ENCODE measurements around the gene CHP2.
"Not testable (repeated sequence)": the region's sequence is repeated elsewhere in the genome, so short reads cannot be mapped to it uniquely, and the experiment has no call there.

CHP2 gene

DNA sequence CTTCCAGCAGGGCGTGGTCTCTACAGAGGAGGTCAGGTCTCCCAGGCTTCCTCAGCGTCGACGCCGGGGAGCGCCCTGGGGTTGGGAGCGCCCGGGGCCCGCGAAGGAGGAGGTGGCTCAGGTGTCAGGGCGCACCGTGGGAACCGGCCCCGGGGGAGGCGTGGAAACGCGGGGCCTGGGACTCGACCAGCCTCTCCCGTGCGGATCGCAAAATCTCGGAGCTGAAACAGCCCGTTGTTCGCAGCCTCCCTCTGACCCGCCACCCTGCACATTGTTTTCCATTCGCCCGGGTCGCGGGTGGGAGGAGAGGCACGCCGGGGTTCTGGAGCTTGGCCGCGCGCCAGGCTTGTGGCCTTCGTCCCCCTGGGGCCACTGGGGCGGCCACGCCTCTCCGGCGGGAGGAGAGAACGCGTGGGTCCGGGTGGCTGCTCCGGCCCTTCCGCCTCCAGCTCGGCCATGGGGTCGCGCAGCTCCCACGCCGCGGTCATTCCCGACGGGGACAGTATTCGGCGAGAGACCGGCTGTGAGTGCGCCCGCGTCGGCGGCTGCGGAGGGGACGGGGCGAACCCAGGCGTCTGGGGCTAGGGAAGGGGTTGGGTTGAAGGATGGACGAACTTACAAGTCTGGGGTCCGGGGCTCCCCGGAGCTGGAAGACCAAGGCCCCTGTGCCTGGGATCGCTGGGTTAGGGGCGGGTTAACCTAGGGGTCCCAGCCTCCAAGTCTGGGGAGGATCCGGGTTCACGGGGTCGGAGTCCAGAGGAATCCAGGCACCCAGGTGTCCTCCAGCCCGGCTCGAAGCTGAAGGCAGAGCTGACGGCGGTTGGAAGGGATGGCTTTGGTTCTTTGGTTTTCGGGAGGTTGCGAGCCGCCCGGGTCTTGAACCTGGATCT, at the start of gene CHP2:
Gene CHP2, plus strand, starts transcription at position 433 of the 890 bp plus-strand sequence. Its CDS starts 24 bp downstream, at position 457.
- DNase-seq (ENCODE audit: low spot score), result no peak

DNA sequence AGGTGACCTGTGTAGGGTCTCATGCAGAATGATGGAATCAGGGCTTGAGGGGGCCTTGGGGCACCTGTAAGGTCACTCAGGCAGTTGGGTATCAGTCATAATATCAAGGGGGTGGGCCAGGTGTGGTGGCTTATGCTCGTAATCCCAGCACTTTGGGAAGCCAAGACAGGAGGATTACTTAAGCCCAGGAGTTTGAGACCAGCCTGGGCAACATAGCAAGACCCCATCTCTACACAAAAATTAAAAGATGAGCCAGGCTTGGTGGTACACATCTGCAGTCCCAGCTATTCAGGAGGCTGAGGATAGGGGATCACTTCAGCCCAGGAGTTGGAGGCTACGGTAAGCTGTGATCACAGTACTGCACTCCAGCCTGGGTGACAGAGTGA, 49.3 kb upstream of the CHP2 start:
- DNase-seq (ENCODE audit: low spot score), result no peak

DNA sequence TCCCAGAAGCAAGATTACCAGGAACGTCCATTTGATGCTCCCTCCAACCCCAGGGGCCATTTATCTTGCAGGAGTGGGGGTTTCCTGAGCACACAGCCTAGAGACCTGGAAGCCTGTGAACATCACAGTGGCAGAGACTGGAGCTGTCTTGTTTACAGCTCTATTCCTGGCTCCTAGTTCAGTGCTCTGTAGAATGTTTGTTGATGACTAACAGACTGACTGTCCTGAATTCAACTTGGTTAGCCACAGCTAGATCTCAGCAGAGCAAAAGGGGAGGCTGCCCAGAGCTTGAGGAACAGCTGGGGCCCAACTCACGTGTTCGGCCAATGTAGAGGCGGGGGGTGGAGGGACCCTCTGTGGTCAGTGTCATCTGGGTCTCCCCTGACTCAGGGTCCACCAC, 48.4 kb upstream of the CHP2 start:
- DNase-seq (ENCODE audit: low spot score), result no peak

DNA sequence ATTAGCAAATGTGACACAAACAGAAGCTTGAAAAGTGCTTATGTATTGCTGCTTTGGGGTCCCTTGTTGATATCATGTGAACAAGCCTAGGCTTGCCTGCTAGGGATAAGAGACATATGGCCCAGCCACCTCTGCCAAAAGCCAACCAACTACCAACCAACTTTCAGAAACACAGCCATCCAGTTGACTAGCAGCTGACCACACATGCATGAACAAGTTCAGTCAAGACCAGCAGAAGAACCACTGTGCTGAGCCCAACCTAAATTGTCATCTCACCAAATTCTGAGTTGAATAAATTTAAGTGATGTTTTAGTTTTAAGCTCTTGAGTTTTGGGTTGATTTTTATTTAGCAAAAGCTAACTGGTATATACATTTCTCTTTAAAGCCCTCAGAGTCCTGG, 45.3 kb upstream of the CHP2 start:
- no peak for DNase-seq (ENCODE audit: low spot score)

DNA sequence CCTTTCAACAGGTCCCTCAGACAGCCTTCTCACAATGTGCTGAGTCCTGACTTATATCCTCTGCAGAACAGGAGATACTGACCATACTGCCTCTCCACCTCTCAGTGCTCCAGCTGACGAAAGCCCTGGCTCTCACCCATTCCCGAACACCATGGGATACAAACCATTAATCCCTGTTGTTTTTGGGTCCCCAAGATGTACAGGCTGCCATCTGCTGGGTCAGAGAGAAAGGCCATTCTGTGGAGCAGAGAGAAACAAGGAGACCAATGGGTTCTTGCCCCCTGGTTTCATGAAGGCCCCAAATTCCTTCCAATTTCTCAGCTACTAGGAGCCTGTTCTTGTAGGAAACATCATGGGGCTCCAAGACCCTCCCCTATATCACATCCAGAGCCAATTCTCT, 44.8 kb upstream of the CHP2 start:
- no peak for DNase-seq (ENCODE audit: low spot score)

DNA sequence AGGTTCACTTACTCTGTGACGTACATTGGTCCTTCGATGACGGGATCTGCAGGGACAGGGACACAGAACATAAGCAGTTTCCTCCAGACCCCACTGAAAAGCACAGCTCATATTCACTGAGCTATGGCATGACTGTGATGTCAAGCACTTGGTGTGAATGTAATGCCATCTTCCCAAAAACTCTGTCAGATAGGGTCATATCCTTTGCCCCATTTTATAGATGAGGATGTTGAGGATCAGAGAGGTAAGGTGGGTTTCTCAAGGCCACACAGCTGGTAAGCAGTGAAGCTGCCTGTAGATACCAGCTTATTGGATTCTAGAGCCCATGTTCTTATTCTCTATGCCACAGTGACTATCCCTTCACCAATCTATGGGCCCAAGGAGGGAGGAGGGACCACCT, 44.3 kb upstream of the CHP2 start:
- no peak for DNase-seq (ENCODE audit: low spot score)

DNA sequence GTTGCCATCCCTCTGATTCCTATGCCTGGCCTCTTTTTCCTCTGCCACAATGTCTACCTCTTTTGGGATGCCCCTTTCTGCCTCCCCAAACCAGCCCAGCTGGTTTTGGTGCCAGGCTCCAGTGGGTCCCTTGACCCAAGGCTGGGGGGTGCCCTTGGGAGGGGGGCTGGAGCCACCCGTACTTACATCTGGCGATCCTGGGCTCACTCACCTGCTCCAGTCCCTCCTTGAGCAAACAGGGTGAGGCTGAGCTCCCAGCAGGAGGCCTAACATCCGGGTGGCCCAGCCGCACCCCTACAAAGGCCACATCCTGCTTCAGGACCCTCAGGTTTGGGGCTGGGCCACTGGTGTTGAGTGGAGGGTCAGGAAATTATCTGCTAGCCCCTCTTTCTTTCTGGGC, 43.0 kb upstream of the CHP2 start:
- no peak for DNase-seq (ENCODE audit: low spot score)

DNA sequence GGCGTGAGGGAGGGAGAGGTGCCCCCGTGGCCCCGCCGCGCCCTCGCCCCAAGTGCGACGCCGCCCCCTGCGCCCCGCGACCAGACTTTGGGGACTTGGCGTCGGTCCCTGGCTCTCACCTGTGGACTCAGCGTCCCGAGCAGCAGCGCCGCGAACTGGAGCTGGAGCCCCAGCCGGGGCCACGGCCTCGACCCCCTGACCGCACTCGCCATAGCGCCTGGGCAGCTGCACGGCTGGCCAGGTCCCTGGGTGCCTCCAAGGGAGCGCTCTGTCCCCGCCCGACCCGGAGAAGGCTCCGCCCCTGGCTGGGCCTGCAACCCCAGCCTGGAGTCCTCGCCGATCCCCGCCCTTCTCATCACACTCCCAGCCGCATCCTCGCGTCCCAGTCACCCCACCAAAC, 41.9 kb upstream of the CHP2 start, which contains the start of gene ERN2:
Gene ERN2, minus strand, starts transcription at position 247 of the 400 bp plus-strand sequence. Its CDS starts 35 bp downstream, at position 212.
- no peak for DNase-seq (ENCODE audit: low spot score)

DNA sequence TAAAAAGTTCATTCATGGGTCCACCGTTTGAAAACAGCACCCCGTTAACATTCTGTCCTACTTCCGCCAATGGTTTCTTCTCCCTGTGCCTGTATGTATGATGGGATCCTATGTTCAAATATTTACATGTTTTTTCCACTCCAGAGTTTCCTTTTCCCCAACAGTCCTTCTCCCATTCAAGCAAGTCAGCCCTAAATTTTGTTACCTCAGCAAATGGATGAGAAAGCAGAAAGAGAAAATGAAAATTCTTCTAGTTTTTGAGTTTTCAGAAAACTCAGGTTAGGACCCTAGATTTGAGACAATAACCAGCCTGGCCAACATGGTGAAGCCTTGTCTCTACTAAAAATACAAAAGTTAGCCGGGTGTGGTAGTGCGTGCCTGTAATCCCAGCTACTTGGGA, 38.3 kb upstream of the CHP2 start:
- DNase-seq (ENCODE audit: low spot score), result no peak

DNA sequence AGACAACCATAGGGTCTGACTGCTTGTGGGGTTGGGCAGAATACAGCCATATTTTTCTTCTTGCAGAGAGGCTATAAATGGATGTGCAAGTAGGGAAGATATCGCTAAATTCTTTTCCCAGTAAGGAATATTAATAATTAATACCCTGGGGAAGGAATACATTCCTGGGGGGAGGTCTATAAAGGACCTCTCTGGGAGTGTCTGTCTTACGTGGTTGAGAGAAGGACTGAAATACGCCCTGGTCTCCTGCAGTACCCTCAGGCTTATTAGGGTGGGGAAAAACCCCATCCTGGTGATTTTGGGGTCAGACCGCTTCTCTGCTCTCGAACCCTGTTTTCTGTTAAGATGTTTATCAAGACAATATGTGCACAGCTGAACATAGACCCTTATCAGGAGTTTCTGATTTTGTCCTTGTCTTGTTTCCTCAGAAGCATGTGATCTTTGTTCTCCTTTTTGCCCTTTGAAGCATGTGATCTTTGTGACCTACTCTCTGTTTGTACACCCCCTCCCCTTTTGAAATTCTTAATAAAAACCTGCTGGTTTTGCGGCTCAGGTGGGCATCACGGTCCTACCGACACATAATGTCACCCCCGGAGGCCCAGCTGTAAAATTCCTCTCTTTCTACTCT, 32.1 kb upstream of the CHP2 start:
- DNase-seq (ENCODE audit: low spot score), result not testable (repeated sequence)

DNA sequence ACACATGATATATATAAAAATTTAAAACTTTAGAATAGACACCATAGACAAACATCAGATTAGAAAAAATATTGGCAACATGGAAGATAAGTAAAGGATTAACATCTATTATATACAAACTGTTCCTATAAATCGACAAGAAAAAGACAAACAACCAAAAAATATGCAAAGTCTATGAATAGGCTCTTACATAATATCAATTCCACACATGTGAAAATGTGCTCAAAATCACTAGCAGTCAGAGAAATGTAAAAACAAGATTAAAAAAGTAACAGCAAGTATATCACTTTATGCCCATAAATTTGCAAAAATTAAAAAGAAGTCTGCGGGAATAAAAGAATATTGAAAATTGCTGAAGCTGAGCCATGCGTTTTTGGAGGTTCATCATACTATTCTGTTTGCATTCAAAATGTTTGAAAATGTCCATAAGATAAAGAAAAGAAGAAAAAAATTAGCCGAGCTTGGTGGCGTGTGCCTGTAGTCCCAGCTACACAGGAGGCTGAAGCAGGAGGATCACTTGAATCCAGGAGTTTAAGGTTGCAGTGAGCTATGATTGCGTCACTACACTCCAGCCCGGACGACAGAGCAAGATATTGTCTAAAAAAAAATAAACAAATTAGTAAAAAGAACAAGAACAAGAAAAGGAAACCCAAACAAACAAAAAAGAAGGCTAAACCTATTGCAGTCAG, 30.6 kb upstream of the CHP2 start:
- no peak for DNase-seq (ENCODE audit: low spot score)

DNA sequence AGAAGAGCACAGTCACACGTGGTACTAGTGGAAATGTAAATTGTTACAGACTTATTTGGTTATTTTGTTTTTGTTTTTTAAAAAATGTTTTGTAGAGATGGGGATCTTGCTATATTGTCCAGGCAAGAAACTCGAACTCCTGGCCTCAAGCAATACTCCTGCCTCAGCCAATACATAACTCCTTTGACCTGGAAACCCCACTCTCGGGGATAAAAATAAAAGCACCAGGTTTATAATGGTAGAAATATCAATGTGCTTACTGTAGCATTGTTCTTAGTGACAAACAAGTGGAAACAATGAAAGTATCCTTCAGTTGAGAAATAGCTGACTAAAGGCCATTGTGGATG, 30.1 kb upstream of the CHP2 start:
- no peak for DNase-seq (ENCODE audit: low spot score)

DNA sequence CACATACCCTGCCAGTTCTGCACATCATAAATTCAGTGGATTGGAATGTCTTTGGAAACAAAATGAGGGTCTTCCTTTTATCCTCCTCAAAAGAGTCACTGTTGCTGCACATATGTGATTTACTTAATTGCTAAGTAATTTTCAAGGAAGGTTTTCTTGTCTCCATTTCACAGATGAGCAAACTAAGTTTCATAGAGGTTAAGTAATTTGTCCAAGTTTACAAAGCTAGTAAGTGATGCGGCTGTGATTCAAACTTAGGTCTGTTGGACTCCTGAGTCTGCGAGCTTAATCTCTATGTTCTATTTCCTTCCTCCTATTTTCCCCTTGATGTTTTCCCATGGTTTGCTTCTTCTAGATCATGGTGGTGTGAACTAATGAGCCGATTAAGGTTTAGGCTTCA, 28.1 kb upstream of the CHP2 start:
- DNase-seq (ENCODE audit: low spot score), result no peak

DNA sequence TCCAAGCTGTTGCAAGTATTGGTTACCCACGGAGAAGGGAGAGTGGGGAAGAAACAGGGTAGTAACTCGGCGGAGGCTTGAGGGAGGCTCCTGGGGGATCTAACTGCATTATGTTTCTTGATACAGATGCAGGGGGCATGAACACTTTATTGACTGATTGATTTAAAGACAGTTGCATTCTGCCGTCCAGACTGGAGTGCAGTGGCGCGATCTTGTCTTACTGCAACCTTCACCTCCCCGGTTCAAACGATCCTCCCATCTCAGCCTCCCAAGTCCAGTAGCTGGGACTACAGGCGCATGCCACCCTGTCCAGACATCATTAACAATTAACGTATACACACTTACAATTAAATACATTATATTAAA, 26.7 kb upstream of the CHP2 start:
- no peak for DNase-seq (ENCODE audit: low spot score)

DNA sequence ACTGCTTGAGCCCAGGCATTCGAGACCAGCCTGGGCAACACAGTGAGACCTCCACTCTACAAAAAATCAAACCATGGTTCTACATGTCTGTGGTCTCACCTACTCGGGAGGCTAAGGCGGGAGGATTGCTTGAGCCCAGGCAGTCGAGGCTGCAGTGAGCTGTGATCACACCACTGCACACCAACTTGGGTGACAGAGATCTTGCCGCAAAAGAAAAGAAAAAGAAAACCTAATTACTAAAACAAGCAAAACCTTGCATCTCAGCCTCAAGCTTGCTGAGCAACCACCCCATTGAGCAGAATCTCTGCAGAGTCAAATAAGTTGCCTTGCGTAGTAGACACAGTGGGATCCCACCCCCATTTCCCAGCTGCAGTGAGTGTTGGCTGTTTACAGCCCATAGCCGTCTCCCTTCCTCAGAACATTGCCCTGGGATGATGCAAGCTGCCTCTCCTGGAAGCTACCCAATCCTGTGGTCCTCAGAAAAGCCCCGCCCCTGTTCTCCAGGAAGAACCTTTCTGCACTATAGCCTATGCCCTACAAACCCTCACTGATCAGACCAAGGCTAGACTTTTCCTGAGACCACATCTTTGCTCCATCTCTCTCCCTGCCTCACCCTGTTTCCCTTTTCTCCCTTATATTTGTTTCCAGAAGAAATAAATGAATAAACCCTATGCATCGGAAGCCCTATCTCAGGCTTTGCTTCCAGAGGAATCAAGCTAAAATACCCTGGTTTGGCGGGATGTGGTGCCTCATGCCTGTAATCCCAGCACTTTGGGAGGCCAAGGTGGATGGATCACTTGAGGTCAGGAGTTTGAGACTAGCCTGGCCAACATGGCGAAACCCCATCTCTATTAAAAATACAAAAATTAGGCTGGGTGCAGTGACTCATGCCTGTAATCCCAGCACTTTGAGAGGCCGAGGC, 25.1 kb upstream of the CHP2 start:
- no peak for DNase-seq (ENCODE audit: low spot score)

DNA sequence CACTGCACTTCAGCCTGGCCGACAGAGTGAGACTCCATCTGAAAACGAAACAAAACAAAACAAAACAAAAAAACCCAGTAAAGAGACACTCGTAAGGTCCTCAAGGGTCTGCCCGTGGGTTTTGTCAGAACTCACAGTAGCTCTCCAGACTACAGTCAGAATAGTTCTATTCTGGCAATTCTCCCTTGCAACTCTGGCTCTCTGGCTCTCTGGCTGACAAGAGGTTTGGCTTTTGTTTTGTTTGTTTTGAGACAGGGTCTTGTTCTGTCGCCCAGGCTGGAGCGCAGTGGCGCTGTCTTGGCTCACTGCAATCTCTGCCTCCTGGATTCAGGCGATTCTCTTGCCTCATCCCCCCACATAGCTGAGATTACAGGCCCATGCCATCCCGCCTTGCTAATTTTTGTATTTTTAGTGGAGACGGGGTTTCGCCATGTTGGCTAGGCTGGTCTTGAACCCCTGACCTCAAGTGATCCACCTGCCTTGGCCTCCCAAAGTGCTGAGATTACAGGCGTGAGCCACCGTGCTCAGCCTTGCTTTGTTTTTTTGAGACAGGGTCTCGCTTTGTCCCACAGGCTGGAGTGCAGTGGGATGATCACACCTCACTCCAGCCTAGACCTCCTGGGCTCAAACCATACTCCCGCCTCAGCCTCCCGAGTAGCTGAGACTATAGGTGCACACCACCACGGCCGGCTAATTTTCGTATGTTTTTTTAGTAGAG, 20.5 kb upstream of the CHP2 start:
- no peak for DNase-seq (ENCODE audit: low spot score)

DNA sequence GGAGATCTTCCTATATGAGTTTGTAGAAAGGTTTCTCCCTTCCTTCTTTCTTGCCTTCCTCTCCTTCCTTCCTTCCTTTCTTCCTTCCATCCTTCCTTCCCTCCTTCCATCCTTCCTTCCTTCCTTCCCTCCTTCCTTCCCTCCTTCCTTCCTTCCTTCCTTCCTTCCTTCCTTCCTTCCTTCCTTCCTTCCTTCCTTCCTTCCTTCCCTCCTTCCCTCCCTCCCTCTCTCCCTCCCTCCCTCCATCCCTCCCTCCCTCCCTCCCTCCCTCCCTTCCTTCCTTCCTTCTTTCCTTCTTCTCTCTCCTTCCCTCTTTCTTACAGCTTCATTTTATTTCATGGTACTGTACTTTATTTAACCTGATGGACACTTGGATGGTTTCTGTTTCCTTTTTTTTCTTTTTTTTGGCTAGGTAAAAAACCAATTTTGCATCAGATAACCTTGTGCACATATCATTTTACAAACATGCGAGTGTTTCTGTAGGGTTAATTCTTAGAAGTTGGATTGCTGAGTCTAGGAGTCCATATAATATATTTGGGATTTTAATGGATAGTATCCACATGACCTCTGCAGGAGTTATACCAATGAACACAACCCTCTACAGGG, 17.3 kb upstream of the CHP2 start:
- not testable (repeated sequence) for DNase-seq (ENCODE audit: low spot score)

DNA sequence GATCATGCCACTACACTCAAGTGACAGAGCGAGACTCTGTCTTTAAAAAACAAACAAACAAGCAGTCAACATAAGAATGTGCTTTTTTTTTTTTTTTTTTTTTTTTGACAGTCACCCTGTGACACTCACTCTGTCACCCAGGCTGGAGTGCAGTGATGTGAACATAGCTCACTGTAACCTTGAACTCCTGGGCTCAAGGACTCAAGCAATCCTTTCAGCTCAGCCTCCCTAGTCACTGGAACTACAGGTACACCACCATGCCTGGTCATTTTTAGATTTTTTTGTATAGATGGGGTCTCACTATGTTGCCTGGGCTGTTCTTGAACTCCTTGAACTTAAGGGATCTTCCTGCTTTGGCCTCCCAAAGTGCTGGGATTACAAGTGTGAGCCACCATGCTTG, 15.3 kb upstream of the CHP2 start:
- no peak for DNase-seq (ENCODE audit: low spot score)

DNA sequence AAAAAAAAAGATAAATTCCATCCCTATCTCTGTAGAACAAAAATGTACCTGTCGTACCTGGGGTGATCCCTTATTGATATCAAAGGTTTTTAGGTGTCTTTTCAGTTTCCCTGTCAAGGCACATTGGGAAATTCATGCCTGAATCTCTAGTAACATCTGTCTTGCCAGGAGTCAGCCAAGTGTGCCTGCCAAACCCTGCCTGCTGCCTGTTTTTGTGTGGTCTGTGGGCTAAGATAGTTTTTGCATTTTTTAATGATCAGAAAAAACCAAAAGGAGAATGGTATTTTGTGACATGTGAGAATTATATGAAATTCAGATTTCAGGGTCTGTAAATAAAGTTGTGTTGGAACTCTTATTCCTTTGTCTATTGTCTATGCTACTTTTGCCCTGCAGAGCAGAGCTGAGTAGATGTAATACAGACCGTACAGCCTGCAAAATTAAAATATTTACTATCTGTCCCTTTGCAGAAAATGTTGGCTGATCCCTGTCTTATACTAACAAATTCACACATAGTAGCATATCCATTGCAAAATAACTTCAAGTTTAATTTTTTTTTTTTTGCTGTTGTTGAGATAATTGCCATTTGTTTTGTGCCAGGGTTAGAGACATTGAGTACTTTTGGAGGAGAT, 13.0 kb upstream of the CHP2 start:
- no peak for DNase-seq (ENCODE audit: low spot score)

DNA sequence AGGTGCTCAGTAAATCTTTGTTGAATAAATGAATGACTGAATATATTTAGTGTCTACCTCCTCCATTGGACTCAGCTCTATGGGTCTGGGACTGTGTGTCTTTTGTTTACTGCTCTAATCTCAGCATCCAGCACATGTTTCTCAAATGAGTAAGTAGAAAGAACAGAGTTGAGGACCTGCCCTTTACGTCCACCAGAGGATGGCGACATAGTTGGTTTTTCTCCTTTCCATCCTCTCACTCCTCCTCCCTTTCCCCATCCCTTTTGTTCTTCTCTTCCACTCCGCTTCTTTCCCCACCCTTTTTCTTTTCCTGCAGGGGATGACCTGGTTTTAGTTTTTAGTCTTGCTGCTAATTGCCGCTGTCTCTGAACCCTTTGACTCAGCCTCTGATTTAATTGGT, 12.1 kb upstream of the CHP2 start:
- no peak for DNase-seq (ENCODE audit: low spot score)

DNA sequence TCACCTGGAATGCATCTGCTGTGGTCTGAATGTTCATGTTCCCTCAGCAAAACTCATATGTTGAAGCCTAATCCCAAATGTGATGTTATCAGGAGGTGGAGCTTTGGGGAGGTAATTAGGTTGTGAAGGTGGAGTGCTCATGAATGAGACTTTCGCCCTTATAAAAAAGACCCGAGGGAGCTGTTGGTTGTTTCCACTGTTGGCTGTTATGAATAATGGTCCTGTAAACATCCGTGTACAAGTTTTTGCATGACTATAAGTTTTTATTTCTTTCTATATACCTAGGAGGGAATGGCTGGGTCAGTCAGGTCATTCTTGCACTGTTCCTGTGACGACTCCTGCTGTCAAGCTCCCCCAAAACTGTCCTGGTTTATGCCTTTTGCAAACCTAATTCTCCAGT, 9.6 kb upstream of the CHP2 start:
- DNase-seq (ENCODE audit: low spot score), result no peak
